Adipocyte (in vitro differentiated cells): ENCODE measurements around the gene TMEM168.
"Not testable (repeated sequence)": the region's sequence is repeated elsewhere in the genome, so short reads cannot be mapped to it uniquely, and the experiment has no call there.

ENCODE experiments used
- DNase-seq: peaks from one replicate; pipeline ENCODE4 v3.0.0-alpha.2; 2015; ENCODE audit warnings: low read depth
- H3K27me3 ChIP-seq: replicated peaks from 2 replicates; pipeline ENCODE4 v1.7.0; 2013; ENCODE audit warnings: mild to moderate bottlenecking, low read length, moderate library complexity; ENCODE audit not compliant: control insufficient read depth, insufficient read depth
- H3K36me3 ChIP-seq: 2 replicates; pipeline ENCODE4 v1.7.0; 2013; ENCODE audit warnings: low read length, mild to moderate bottlenecking, moderate library complexity; ENCODE audit not compliant: control insufficient read depth, insufficient read depth, severe bottlenecking
- H3K4me1 ChIP-seq: 2 replicates; pipeline ENCODE4 v1.7.0; 2013; ENCODE audit warnings: mild to moderate bottlenecking, low read length, moderate library complexity; ENCODE audit not compliant: control insufficient read depth, insufficient read depth
- H3K4me3 ChIP-seq: 2 replicates; pipeline ENCODE4 v1.7.0; 2013; ENCODE audit warnings: mild to moderate bottlenecking, low read length, moderate library complexity
- H3K9ac ChIP-seq: 2 replicates; pipeline ENCODE4 v1.7.0; 2013; ENCODE audit warnings: mild to moderate bottlenecking, low read length, moderate library complexity
- H3K9me3 ChIP-seq: 2 replicates; pipeline ENCODE4 v1.7.0; 2013; ENCODE audit warnings: mild to moderate bottlenecking, low read length, moderate library complexity; ENCODE audit not compliant: control insufficient read depth

The TMEM168 gene

GRCh38 chr7:112798274-112799159, 8.3 kb upstream of the TMEM168 start:
- Histone ChIP-seq H3K4me3 (no peak overlapping the region), H3K9ac (no peak overlapping the region), H3K36me3 (no peaks in the 10 kb centered on the region), H3K4me1 (no peaks in the 10 kb centered on the region), H3K27me3 (no peaks in the 10 kb centered on the region), H3K9me3 (no peaks in the 10 kb centered on the region)
- DNase-seq = no peak

DNA sequence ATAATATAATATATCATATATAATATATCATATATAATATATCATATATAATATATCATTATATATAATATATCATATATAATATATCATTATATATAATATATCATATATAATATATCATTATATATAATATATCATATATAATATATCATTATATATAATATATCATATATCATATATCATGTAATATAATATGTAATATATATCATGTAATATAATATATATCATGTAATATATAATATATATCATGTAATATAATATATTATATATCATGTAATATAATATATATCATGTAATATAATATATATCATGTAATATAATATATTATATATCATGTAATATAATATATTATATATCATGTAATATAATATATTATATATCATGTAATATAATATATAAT, 6.4 kb upstream of the TMEM168 start:
- H3K27me3 ChIP-seq, H3K4me3 ChIP-seq, H3K36me3 ChIP-seq, H3K9me3 ChIP-seq, H3K9ac ChIP-seq, H3K4me1 ChIP-seq, DNase-seq: not testable (repeated sequence)

GRCh38 chr7:112792441-112792840, 2.2 kb upstream of the TMEM168 start:
- Histone ChIP-seq H3K9me3 (no peaks in the 10 kb centered on the region), H3K4me3 (no peak overlapping the region), H3K36me3 (no peaks in the 10 kb centered on the region), H3K9ac (no peak overlapping the region), H3K27me3 (no peaks in the 10 kb centered on the region), H3K4me1 (peaks cover 11% of the 10 kb centered on the region)
- DNase-seq = no peak

DNA sequence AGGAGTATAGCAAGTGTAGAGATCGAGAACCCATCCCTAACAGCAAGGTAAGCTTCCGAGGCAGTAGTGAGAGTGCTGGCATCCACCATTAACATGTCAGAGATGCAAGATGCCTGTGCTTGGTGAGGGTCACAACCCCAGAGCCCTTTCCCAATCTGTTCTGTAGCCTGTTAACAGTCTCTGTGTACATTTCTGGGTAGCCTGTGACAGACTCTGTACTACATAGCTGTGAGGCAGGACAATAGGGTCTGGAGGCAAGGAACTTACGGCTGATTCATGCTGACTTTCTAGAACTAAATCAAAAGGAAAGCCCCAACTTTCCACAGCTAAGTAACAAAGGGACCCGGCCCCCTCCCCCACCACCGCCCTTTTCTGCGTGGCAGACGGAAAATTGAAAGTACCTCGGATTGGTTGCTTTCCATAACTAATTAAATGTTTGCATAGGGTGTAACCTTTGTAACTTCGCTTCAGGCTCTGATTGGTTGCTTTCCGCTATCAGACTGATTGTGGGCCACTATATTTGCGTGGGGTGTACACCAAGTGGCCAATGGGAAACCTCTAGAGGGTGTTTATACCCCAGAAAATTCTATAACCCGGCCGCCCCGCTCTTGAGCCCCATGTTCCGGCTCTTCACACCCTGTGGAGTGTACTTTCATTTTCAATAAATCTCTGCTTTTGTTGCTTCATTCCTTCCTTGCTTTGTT, 1.4 kb upstream of the TMEM168 start:
- no peak for DNase-seq
- H3K4me1 ChIP-seq = peaks cover 11% of the 10 kb centered on the region
- no peaks in the 10 kb centered on the region for H3K9me3 ChIP-seq
- no peaks in the 10 kb centered on the region for H3K27me3 ChIP-seq
- H3K36me3 ChIP-seq = no peaks in the 10 kb centered on the region
- no peak overlapping the region for H3K9ac ChIP-seq
- no peak overlapping the region for H3K4me3 ChIP-seq

DNA sequence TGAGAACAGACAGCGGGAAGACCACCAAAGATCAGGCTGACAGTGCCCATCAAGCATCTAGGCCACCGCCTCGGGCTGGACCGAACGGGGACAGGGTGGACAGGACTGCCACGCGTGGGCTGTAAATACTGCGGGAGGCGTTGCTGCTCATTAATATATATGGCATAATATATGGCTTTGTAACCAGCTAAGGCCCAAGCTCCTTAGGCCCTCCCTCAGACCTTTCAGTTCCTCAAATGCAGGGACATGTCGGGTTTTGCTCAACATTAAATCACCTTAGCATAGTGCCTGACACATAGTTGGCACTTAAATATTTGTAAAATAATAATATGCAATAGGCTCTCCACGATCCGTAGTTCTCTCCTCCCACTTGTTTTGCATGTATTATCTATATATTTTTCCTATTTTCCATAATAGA, 402 bp upstream of the TMEM168 start:
- Histone ChIP-seq H3K4me1 (peaks cover 11% of the 10 kb centered on the region), H3K9me3 (no peaks in the 10 kb centered on the region), H3K36me3 (no peaks in the 10 kb centered on the region), H3K4me3 (peak overlapping the region; percentile 96), H3K27me3 (no peaks in the 10 kb centered on the region), H3K9ac (peak overlapping the region; percentile 98)
- no peak for DNase-seq

DNA sequence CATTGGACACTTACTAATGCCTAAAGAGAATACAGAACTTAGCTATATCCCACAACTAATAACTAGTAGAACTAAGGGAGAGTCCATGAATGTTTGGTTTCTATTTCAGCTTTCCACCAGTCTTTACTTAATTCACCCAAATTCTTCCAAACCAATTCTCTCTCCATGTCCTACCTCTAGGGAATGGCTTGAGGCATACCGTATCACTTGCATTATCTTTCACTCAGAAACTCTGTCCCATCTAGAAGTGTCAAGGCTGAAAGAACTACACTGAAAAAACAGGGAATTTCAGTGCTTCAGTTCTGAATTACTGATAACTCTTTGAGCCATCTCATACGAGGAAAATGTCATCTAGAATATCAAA, 758 bp downstream of the TMEM168 start:
- DNase-seq = no peak
- peaks cover 2% of the 10 kb centered on the region for H3K36me3 ChIP-seq
- peaks cover 11% of the 10 kb centered on the region for H3K4me1 ChIP-seq
- peak overlapping the region; percentile 98 for H3K9ac ChIP-seq
- peak overlapping the region; percentile 96 for H3K4me3 ChIP-seq
- no peaks in the 10 kb centered on the region for H3K9me3 ChIP-seq
- H3K27me3 ChIP-seq = no peaks in the 10 kb centered on the region

- Histone ChIP-seq H3K9me3 (no peaks in the 10 kb centered on the region), H3K9ac (peak overlapping the region; percentile 98), H3K36me3 (peaks cover 4% of the 10 kb centered on the region), H3K27me3 (no peaks in the 10 kb centered on the region), H3K4me1 (peaks cover 11% of the 10 kb centered on the region), H3K4me3 (peak overlapping the region; percentile 96)
- DNase-seq = no peak
These were observed 1.3 kb downstream of the TMEM168 start for GRCh38 chr7:112788778-112789343.

DNA sequence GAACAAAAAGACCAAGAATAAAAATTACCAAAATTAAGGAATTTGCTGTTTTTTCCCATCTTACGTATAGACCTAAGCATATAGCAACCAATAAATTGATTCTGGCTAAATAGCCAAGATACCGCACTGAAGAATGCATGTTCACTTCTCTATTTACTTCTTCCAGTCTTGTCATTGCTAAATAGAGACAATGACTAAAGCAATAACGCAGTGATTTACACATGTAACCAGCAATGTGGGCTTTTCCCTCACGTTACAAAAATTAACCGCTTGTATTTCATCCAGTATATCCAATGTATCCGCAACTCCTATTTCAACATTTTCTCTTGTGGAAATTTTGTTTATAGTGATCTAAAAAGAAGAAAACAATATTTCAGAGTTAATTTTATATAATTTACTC, 5.6 kb downstream of the TMEM168 start:
- Histone ChIP-seq H3K36me3 (peaks cover 8% of the 10 kb centered on the region), H3K4me3 (no peak overlapping the region), H3K27me3 (no peaks in the 10 kb centered on the region), H3K4me1 (peaks cover 21% of the 10 kb centered on the region), H3K9ac (no peak overlapping the region), H3K9me3 (no peaks in the 10 kb centered on the region)
- DNase-seq = no peak

DNA sequence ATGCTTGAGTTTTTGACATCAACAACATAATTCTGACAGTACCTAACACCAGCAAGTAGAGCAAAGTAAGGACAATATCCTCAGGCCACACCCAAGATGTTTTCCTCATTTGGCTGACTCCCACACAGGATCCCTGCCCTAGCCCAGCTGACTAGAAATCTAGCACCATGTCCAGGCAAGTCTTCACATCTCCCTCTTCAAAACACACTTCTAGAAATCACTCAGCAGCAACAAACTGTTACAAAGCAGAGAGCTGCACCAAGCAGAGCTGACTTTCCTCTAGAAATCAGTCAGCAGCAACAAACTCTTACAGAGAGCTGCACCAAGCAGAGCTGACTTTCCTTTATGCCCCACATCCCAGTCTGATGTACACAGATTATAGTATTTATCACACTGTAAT, 7.7 kb downstream of the TMEM168 start:
- Histone ChIP-seq H3K27me3 (no peaks in the 10 kb centered on the region), H3K9ac (no peak overlapping the region), H3K4me1 (peaks cover 13% of the 10 kb centered on the region), H3K36me3 (peaks cover 8% of the 10 kb centered on the region), H3K9me3 (no peaks in the 10 kb centered on the region), H3K4me3 (no peak overlapping the region)
- peak; percentile 30 for DNase-seq

- peaks cover 8% of the 10 kb centered on the region for H3K36me3 ChIP-seq
- H3K27me3 ChIP-seq = no peaks in the 10 kb centered on the region
- no peaks in the 10 kb centered on the region for H3K9me3 ChIP-seq
- H3K4me3 ChIP-seq = no peak overlapping the region
- H3K4me1 ChIP-seq = peaks cover 13% of the 10 kb centered on the region
- DNase-seq = no peak
- H3K9ac ChIP-seq = no peak overlapping the region
These were observed 8.6 kb downstream of the TMEM168 start for GRCh38 chr7:112781558-112781957.

- Histone ChIP-seq H3K36me3 (peaks cover 8% of the 10 kb centered on the region), H3K4me1 (peaks cover 13% of the 10 kb centered on the region), H3K9me3 (no peaks in the 10 kb centered on the region), H3K4me3 (no peak overlapping the region), H3K9ac (no peak overlapping the region), H3K27me3 (no peaks in the 10 kb centered on the region)
- no peak for DNase-seq
These were observed 9.1 kb downstream of the TMEM168 start for GRCh38 chr7:112781110-112781509.
